Measurements from ENCODE around the gene INSYN1. TPM values are rescaled to one million over a fixed set of nuclear protein-coding genes. Genes with fewer than 3 reads are reported as not detected.

INSYN1 gene
- total and polyA plus RNA-seq, 9 of the 15 experiments (the other 6 are each of a cell fraction or from before 2014, with no cell fraction given) = not detected

GRCh38 chr15:73688455-73688854, 64.7 kb downstream of the INSYN1 start (continued):
- TF ChIP-seq, protein P1, sequence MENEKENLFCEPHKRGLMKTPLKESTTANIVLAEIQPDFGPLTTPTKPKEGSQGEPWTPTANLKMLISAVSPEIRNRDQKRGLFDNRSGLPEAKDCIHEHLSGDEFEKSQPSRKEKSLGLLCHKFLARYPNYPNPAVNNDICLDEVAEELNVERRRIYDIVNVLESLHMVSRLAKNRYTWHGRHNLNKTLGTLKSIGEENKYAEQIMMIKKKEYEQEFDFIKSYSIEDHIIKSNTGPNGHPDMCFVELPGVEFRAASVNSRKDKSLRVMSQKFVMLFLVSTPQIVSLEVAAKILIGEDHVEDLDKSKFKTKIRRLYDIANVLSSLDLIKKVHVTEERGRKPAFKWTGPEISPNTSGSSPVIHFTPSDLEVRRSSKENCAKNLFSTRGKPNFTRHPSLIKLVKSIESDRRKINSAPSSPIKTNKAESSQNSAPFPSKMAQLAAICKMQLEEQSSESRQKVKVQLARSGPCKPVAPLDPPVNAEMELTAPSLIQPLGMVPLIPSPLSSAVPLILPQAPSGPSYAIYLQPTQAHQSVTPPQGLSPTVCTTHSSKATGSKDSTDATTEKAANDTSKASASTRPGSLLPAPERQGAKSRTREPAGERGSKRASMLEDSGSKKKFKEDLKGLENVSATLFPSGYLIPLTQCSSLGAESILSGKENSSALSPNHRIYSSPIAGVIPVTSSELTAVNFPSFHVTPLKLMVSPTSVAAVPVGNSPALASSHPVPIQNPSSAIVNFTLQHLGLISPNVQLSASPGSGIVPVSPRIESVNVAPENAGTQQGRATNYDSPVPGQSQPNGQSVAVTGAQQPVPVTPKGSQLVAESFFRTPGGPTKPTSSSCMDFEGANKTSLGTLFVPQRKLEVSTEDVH (IDR thresholded peaks at IDR 0.05; ENCODE audit: low read depth, partially characterized antibody) = no peak
- TF ChIP-seq ILK (tag; IDR thresholded peaks at IDR 0.05; ENCODE audit: borderline replicate concordance, low read depth) (no peak), ATF4 (CRISPR knock-in tag; IDR thresholded peaks at IDR 0.05) (no peak), RFX1 (IDR thresholded peaks at IDR 0.05) (no peak), MCM3 (IDR thresholded peaks at IDR 0.05) (no peak), KDM2B (CRISPR knock-in tag; IDR thresholded peaks at IDR 0.05) (no peak), ZNF830 (CRISPR knock-in tag; IDR thresholded peaks at IDR 0.05) (no peak), SLC30A9 (CRISPR knock-in tag; IDR thresholded peaks at IDR 0.05) (no peak), ZZZ3 (IDR thresholded peaks at IDR 0.05) (no peak), LCOR (CRISPR knock-in tag; IDR thresholded peaks at IDR 0.05) (no peak), TGIF2 (CRISPR knock-in tag; IDR thresholded peaks at IDR 0.05) (no peak), RAD21 (CRISPR knock-in tag; conservative IDR thresholded peaks at IDR 0.05 in 1 of 2, IDR thresholded peaks at IDR 0.05 in 1 of 2) (no peak), DPF2 (IDR thresholded peaks at IDR 0.05) (0 out of 2 replicates have a peak, but pooled peaks have one; percentile 49), ZNF124 (CRISPR knock-in tag; IDR thresholded peaks at IDR 0.05) (no peak), ZNF23 (CRISPR knock-in tag; IDR thresholded peaks at IDR 0.05) (no peak), ZEB2 (IDR thresholded peaks at IDR 0.05) (no peak), ZNF512 (tag; IDR thresholded peaks at IDR 0.05) (no peak), SREBF1 (IDR thresholded peaks at IDR 0.05; ENCODE audit: borderline replicate concordance, low read depth, low read length) (no peak), PML (IDR thresholded peaks at IDR 0.05; ENCODE audit: low read length) (0 out of 2 replicates have a peak, but pooled peaks have one; percentile 27)
- TF ChIP-seq, protein P2, sequence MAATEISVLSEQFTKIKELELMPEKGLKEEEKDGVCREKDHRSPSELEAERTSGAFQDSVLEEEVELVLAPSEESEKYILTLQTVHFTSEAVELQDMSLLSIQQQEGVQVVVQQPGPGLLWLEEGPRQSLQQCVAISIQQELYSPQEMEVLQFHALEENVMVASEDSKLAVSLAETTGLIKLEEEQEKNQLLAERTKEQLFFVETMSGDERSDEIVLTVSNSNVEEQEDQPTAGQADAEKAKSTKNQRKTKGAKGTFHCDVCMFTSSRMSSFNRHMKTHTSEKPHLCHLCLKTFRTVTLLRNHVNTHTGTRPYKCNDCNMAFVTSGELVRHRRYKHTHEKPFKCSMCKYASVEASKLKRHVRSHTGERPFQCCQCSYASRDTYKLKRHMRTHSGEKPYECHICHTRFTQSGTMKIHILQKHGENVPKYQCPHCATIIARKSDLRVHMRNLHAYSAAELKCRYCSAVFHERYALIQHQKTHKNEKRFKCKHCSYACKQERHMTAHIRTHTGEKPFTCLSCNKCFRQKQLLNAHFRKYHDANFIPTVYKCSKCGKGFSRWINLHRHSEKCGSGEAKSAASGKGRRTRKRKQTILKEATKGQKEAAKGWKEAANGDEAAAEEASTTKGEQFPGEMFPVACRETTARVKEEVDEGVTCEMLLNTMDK (IDR thresholded peaks at IDR 0.05; ENCODE audit: borderline replicate concordance, insufficient read depth, low read depth, low read length, poor library complexity, severe bottlenecking) = no peak

All from K562 (cell line).